AG04450 (cell line): ENCODE results near the gene TTC7B. TPM values are rescaled to one million over a fixed set of nuclear protein-coding genes. Genes with fewer than 3 reads are reported as not detected.

ENCODE experiments used
- CTCF ChIA-PET: fragments of 300-600, 350-600 bp; formaldehyde crosslinking; extraction: SDS; loops from one replicate; lab custom pipeline; 2022; ENCODE audit warnings: antibody characterized with exemption, inconsistent platforms; lab: Charles Lee
- POLR2A ChIA-PET: fragments of 350-600 bp; formaldehyde crosslinking; extraction: SDS; loops from one replicate; lab custom pipeline; 2021; ENCODE audit warnings: antibody characterized with exemption, inconsistent platforms; lab: Yijun Ruan, JAX
- DNase-seq: peaks from one replicate; pipeline ENCODE4 v3.0.0-alpha.2; 2011; ENCODE audit warnings: low read depth, low spot score
- H3K27ac ChIP-seq: one replicate; pipeline ENCODE4 v1.5.1; 2012; ENCODE audit warnings: low read depth, low read length, control low read depth
- H3K27me3 ChIP-seq: one replicate; pipeline ENCODE4 v1.6.0; 2012; ENCODE audit warnings: low read length; ENCODE audit not compliant: control insufficient read depth, insufficient read depth
- H3K4me3 ChIP-seq: 2 replicates; pipeline ENCODE4 v1.5.1; 2011; ENCODE audit warnings: mild to moderate bottlenecking, low read depth, low read length, control low read depth
- H3K9me3 ChIP-seq: 2 replicates; pipeline ENCODE4 v1.5.1; 2012; ENCODE audit warnings: low read length; ENCODE audit not compliant: control insufficient read depth, insufficient read depth
- CTCF ChIP-seq: IDR thresholded peaks from 2 replicates; pipeline ENCODE4 v1.5.1; 2011; ENCODE audit warnings: low read depth, low read length, control low read depth, inconsistent platforms
- polyA plus RNA-seq: library from polyadenylated mRNA; depleted of rRNA; stranded (reverse); fragments of >200 nt; gene quantifications from 2 replicates; pipeline ENCODE4 v1.2.3, GENCODE V29; 2011

The TTC7B gene
- polyA plus RNA-seq, 1 experiment = 36.0 TPM

GRCh38 chr14:90654831-90655276, 161.4 kb downstream of the TTC7B start:
- no peak for DNase-seq
- CTCF ChIA-PET = interaction anchor here (0.8 to 1.4 kb wide), 2 partner anchors 37 to 104 kb away, joined by 3 read pairs; no protein-coding TSS in a partner anchor
- H3K4me3 ChIP-seq = no peak overlapping the region
- no peaks in the 10 kb centered on the region for H3K27me3 ChIP-seq
- no peaks in the 10 kb centered on the region for H3K9me3 ChIP-seq
- POLR2A ChIA-PET = no interaction called here
- peak overlapping the region; percentile 55 for H3K27ac ChIP-seq
- no peak for TF ChIP-seq CTCF

GRCh38 chr14:90652626-90653025, 163.6 kb downstream of the TTC7B start:
- DNase-seq = no peak
- no peaks in the 10 kb centered on the region for H3K27me3 ChIP-seq
- H3K4me3 ChIP-seq = no peak overlapping the region
- H3K27ac ChIP-seq = no peak overlapping the region
- CTCF ChIA-PET = interaction anchor here (1.3 kb wide), 1 partner anchor 45 kb away, joined by 4 read pairs; no protein-coding TSS in a partner anchor
- H3K9me3 ChIP-seq = no peaks in the 10 kb centered on the region
- no peak for TF ChIP-seq CTCF
- POLR2A ChIA-PET = no interaction called here

- ChIA-PET CTCF (interaction anchor here (1.3 kb wide), 1 partner anchor 45 kb away, joined by 4 read pairs; no protein-coding TSS in a partner anchor), POLR2A (no interaction called here)
- Histone ChIP-seq H3K4me3 (no peak overlapping the region), H3K9me3 (no peaks in the 10 kb centered on the region), H3K27me3 (no peaks in the 10 kb centered on the region), H3K27ac (no peak overlapping the region)
- TF ChIP-seq CTCF = no peak
- DNase-seq = no peak
These were observed 164.2 kb downstream of the TTC7B start for GRCh38 chr14:90651976-90652560.

GRCh38 chr14:90651271-90651804, 164.9 kb downstream of the TTC7B start:
- TF ChIP-seq CTCF = no peak
- DNase-seq = no peak
- ChIA-PET CTCF (interaction anchor here (1.1 kb wide), 1 partner anchor 46 kb away, joined by 3 read pairs; no protein-coding TSS in a partner anchor), POLR2A (no interaction called here)
- Histone ChIP-seq H3K9me3 (no peaks in the 10 kb centered on the region), H3K27me3 (no peaks in the 10 kb centered on the region), H3K27ac (no peak overlapping the region), H3K4me3 (no peak overlapping the region)

- Histone ChIP-seq H3K27ac (no peak overlapping the region), H3K27me3 (no peaks in the 10 kb centered on the region), H3K9me3 (no peaks in the 10 kb centered on the region), H3K4me3 (no peak overlapping the region)
- no peak for DNase-seq
- POLR2A ChIA-PET = no interaction called here
- CTCF ChIA-PET = no interaction called here
- no peak for TF ChIP-seq CTCF
These were observed 166.6 kb downstream of the TTC7B start for GRCh38 chr14:90649557-90650135.
